Measurements from ENCODE around the gene CTNS. TPM values are rescaled to one million over a fixed set of nuclear protein-coding genes. Genes with fewer than 3 reads are reported as not detected.

Gene CTNS
- total RNA-seq, 6 experiments from 2014 or later, result 8.8 to 10.2 (median 9.0) TPM

DNA sequence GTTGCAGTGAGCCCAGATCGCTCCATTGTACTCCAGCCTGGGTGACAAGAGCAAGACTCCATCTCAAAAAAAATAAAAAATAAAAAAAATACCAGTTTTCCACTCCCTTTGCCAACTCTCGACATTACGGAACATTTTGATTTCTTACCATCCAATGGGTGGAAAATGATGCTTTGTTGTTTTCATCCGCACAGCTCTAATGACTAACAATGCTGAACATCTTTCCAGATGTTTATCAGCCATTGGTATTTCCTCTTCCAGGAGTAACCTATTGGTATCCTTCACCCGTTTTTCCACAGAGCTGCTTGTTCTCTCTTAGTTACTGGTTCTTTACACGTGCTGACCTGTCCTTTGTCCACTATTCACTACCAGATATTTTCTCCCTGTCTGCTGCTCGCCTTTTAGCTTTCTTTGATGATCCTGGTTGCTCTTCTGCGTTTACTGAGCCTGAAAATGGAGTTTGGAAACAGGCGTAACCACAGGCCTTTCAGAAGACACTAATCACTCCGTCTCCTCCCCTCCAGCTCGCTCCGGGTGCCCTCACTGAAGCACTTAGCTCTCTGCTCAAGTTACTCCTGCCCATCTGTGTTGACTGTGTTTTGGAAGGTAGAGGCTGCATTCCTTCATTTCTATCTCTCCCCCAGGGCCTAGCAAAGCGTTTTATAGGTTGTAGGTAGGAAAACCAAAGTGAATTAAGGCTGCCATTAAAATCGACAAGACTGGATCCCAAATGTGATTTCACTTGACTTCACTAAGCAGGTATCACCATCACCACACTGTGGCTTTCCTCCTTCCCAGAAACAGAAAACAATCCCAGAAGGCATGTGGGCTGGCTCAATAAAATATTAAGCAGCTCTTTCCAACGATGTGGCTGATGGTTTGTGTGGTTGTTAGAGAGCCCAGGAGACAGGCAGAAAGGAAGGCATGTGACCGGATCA lies 9.5 kb upstream of the CTNS start:
- H3K4me1 Mint-ChIP-seq (ENCODE audit: low read depth), result peaks cover 10% of the 10 kb centered on the region
- H3K27ac Mint-ChIP-seq, result peak overlapping the region; percentile 42

DNA sequence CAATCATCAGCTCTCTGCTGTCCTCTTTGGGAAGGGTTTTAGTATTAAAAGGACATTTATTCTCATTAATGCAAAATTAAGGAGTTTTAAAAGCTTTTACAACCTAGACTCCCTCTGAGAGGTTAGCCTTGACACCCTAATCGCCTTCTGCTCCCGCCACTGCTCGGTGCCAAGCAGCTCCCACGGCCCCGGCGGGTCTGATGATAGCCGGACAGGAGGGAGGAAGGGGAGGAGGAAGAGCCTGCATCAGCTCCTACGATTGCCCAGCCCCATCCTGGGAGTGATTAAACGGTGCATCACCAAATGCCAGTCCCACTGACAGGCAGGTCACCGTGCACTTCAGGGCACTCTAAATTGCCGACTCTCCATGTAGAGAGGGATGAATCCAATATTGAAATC lies 8.8 kb upstream of the CTNS start:
- Mint-ChIP-seq H3K4me3 (no peak overlapping the region), H3K4me1 (ENCODE audit: low read depth) (peaks cover 10% of the 10 kb centered on the region), H3K27me3 (ENCODE audit: insufficient read depth) (no peaks in the 10 kb centered on the region), H3K9me3 (no peaks in the 10 kb centered on the region), H3K27ac (no peak overlapping the region), H3K36me3 (ENCODE audit: low read depth) (peaks cover 24% of the 10 kb centered on the region)
- DNase-seq, result no peak
- TF ChIP-seq, protein P1, sequence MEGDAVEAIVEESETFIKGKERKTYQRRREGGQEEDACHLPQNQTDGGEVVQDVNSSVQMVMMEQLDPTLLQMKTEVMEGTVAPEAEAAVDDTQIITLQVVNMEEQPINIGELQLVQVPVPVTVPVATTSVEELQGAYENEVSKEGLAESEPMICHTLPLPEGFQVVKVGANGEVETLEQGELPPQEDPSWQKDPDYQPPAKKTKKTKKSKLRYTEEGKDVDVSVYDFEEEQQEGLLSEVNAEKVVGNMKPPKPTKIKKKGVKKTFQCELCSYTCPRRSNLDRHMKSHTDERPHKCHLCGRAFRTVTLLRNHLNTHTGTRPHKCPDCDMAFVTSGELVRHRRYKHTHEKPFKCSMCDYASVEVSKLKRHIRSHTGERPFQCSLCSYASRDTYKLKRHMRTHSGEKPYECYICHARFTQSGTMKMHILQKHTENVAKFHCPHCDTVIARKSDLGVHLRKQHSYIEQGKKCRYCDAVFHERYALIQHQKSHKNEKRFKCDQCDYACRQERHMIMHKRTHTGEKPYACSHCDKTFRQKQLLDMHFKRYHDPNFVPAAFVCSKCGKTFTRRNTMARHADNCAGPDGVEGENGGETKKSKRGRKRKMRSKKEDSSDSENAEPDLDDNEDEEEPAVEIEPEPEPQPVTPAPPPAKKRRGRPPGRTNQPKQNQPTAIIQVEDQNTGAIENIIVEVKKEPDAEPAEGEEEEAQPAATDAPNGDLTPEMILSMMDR (IDR thresholded peaks at IDR 0.05), result no peak

More for the DNA sequence above, 9.5 kb upstream of the CTNS start:
- TF ChIP-seq, protein P1 (IDR thresholded peaks at IDR 0.05), result no peak
- H3K4me3 Mint-ChIP-seq, result no peak overlapping the region
- peaks cover 24% of the 10 kb centered on the region for H3K36me3 Mint-ChIP-seq (ENCODE audit: low read depth)
- H3K27me3 Mint-ChIP-seq (ENCODE audit: insufficient read depth), result no peaks in the 10 kb centered on the region
- no peaks in the 10 kb centered on the region for H3K9me3 Mint-ChIP-seq
- no peak for DNase-seq

DNA sequence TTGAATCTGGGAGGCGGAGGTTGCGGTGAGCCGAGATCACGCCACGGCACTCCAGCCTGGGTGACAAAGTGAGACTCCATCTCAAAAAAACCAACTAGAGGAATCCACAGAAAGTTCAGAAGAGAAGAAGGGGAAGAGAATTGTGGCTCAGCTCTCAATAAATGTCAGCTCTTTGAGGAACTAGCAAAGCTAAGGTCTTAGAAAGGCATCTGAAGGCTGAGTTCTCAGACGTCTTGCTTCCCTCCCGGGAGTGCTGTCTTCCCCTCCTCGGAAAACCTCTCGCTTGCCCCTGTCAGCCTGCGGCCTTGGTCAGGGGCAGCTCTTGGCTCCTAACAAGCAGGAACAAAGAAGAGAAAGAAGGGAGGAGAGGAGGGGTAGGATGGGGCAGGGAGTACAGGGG lies 5.8 kb upstream of the CTNS start:
- H3K27me3 Mint-ChIP-seq (ENCODE audit: insufficient read depth), result no peaks in the 10 kb centered on the region; the same call in 1 of the 2 replicates
- TF ChIP-seq, protein P1 (IDR thresholded peaks at IDR 0.05), result no peak
- H3K9me3 Mint-ChIP-seq, result no peaks in the 10 kb centered on the region
- H3K4me3 Mint-ChIP-seq, result no peak overlapping the region
- peaks cover 30% of the 10 kb centered on the region for H3K36me3 Mint-ChIP-seq (ENCODE audit: low read depth)
- peaks cover 18% of the 10 kb centered on the region for H3K4me1 Mint-ChIP-seq (ENCODE audit: low read depth)
- no peak overlapping the region; the same call in 1 of the 2 replicates for H3K27ac Mint-ChIP-seq
- DNase-seq, result no peak

DNA sequence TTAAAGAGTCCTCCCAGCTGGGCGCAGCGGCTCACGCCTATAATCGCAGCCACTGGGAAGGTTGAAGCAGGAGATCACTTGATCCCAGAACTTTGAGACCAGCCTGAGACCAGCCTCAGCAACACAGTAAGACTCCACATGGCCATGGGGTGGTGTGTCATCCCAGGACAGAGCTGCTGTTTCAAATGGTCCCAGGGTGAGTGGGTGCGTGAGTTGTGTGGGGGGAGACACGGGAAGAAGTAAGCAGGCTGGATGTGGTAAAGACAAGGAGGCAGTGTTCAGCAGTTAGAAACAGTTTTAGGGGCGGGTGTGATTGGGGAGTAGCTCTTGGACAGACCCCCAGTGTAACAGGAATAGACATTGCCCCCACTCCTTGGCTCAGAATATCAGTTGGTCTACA lies 4.3 kb upstream of the CTNS start:
- H3K27ac Mint-ChIP-seq, result no peak overlapping the region
- H3K4me1 Mint-ChIP-seq (ENCODE audit: low read depth), result peaks cover 15% of the 10 kb centered on the region
- no peaks in the 10 kb centered on the region; the same call in 1 of the 2 replicates for H3K27me3 Mint-ChIP-seq (ENCODE audit: insufficient read depth)
- DNase-seq, result no peak
- H3K4me3 Mint-ChIP-seq, result no peak overlapping the region
- H3K36me3 Mint-ChIP-seq (ENCODE audit: low read depth), result peaks cover 19% of the 10 kb centered on the region
- TF ChIP-seq, protein P1 (IDR thresholded peaks at IDR 0.05), result no peak
- H3K9me3 Mint-ChIP-seq, result no peaks in the 10 kb centered on the region

DNA sequence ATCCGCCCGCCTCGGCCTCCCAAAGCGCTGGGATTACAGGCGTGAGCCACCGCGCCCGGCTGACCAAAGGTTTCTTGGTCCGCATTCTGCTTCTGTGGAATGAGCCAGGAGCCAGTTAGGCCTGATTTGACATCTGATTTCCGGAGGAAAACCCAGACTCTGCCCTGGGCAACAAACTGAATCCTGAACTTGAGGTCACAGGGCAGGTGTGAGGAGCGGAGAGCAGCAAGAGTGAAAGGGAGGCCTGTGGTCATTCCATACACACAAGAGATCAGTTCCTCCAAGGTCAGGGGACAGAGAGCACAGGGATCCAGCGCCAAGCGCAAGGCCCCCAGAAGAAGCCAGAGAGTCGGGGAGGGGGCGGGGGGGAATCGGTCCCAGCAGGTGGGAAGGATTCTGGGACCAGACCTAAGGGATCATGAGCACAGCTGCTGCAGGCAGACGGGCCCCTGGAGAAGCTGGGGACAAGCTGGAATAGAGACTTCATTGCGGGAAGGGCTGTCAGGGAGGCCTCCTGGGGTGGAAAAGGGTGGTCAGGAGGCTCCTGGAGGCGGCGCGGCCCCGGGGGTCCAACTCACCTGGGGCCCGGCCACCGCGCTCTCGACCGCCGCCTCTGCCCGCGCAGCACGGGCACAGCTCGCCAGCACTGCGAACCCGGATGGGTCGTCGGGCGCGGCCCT lies 946 bp upstream of the CTNS start:
- Mint-ChIP-seq H3K4me1 (ENCODE audit: low read depth) (peaks cover 29% of the 10 kb centered on the region), H3K36me3 (ENCODE audit: low read depth) (peaks cover 6% of the 10 kb centered on the region; the same call in 1 of the 2 replicates), H3K27me3 (ENCODE audit: insufficient read depth) (no peaks in the 10 kb centered on the region; the same call in 1 of the 2 replicates), H3K9me3 (no peaks in the 10 kb centered on the region), H3K4me3 (peak overlapping the region; percentile 97), H3K27ac (no peak overlapping the region; the same call in 1 of the 2 replicates)
- DNase-seq, result no peak
- TF ChIP-seq, protein P1 (IDR thresholded peaks at IDR 0.05), result no peak

Data from HFFc6 (cell line).